Smooth muscle cell (in vitro differentiated cells): ENCODE results near the gene DNAJC5. TPM values are rescaled to one million over a fixed set of nuclear protein-coding genes. Genes with fewer than 3 reads are reported as not detected.
"Not testable (repeated sequence)": the region's sequence is repeated elsewhere in the genome, so short reads cannot be mapped to it uniquely, and the experiment has no call there.

Experiments
- DNase-seq: peaks from one replicate; lab custom pipeline; 2025; ENCODE audit not compliant: unreplicated experiment; lab: John Stamatoyannopoulos, UW
- H2AFZ ChIP-seq: fragments of 200-600 bp; sonication (generic); 2 replicates; pipeline ENCODE4 v1.6.0; 2016; ENCODE audit warnings: antibody characterized with exemption, low read depth, mild to moderate bottlenecking
- H3F3A ChIP-seq: fragments of 200-600 bp; sonication (generic); 2 replicates; pipeline ENCODE4 v1.6.0; 2017; ENCODE audit warnings: antibody characterized with exemption, low read depth
- H3K27ac ChIP-seq: fragments of 200-600 bp; sonication (generic); 2 replicates; pipeline ENCODE4 v1.5.1; 2016; ENCODE audit warnings: low read depth, mild to moderate bottlenecking
- H3K27me3 ChIP-seq: fragments of 200-600 bp; sonication (generic); 2 replicates; pipeline ENCODE4 v1.6.1; 2016; ENCODE audit warnings: low read depth, mild to moderate bottlenecking
- H3K36me3 ChIP-seq: fragments of 200-600 bp; sonication (generic); 2 replicates; pipeline ENCODE4 v1.5.1; 2016; ENCODE audit warnings: low read depth
- H3K4me1 ChIP-seq: fragments of 200-600 bp; sonication (generic); 2 replicates; pipeline ENCODE4 v1.5.1; 2016; ENCODE audit warnings: low read depth
- H3K4me2 ChIP-seq: fragments of 200-600 bp; sonication (generic); 2 replicates; pipeline ENCODE4 v1.6.0; 2016; ENCODE audit warnings: mild to moderate bottlenecking
- H3K4me3 ChIP-seq: fragments of 200-600 bp; sonication (generic); 2 replicates; pipeline ENCODE4 v1.5.1; 2016; ENCODE audit warnings: mild to moderate bottlenecking
- H3K79me2 ChIP-seq: fragments of 200-600 bp; sonication (generic); 2 replicates; pipeline ENCODE4 v1.6.0; 2016; ENCODE audit warnings: low read depth, mild to moderate bottlenecking
- H3K9ac ChIP-seq: fragments of 200-600 bp; sonication (generic); 2 replicates; pipeline ENCODE4 v1.6.0; 2016; ENCODE audit warnings: low read depth
- H3K9me3 ChIP-seq: fragments of 200-600 bp; sonication (generic); replicated peaks from 2 replicates; pipeline ENCODE4 v1.5.1; 2016; ENCODE audit warnings: low read depth
- H4K20me1 ChIP-seq: fragments of 200-600 bp; sonication (generic); 2 replicates; pipeline ENCODE4 v1.6.0; 2016; ENCODE audit warnings: low read depth
- WGBS: methylation state at CpG from one replicate; pipeline ENCODE4 v1.1.7; 2016; ENCODE audit warnings: low lambda C conversion rate; 5-methylcytosine and 5-hydroxymethylcytosine counted together
- polyA plus RNA-seq: library from polyadenylated mRNA; unstranded; fragments of >200 nt; fragmentation: Nextera tagmentation; extraction: Ambion mirVana; gene quantifications from 2 replicates; pipeline ENCODE4 v1.2.1, GENCODE V29; 2016
- total RNA-seq: library from RNA; depleted of rRNA; stranded (reverse); fragments of >200 nt; gene quantifications from 2 replicates; pipeline ENCODE4 v1.2.3, GENCODE V29; 2014
- TF ChIP-seq, protein P1 (sequence below): fragments of 200-600 bp; sonication (generic); IDR thresholded peaks from 2 replicates; pipeline ENCODE4 v1.5.1; 2017; ENCODE audit warnings: borderline replicate concordance, mild to moderate bottlenecking, antibody characterized with exemption; ENCODE audit not compliant: insufficient read depth, poor library complexity, severe bottlenecking

DNAJC5 gene
- total and polyA plus RNA-seq, 2 experiments from 2014 or later = 8.7 to 24.5 TPM

DNA sequence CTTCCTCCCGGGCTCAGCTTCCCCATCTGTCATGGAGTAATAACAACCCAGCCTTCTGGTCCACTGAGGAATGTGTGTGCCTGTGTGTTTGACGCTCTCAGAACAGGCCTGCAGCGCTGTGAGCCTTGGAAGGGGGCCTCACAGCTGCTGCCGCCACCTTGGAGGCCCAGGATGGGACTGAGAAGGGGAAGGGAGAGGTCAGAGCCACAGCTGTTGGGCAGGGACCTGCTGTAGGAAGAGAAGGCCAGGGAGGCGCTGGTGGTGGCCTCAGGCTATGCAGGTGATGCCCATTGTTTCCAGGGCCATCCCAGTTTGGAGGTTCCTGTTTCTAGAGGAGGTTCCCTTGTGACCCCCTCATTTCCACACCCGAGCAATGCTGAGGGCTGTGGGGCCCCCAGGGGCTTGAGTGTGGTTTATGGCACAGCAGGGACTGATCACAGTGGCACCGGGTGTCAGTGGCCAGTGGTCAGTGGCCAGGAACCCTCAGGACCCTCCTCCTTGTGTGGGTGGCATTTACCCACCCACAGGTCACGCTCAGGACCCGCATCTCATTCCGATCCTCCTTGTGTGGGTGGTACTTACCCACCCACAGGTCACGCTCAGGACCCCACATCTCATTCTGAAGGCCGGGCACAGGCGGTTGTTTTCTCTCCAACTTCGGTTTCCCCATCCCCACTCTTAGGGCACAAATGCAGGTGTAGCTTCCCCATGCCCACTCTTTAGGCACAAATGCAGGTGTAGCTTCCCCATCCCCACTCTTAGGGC, 15.8 kb upstream of the DNAJC5 start:
- peaks cover 10% of the 10 kb centered on the region for H3K36me3 ChIP-seq
- H3K79me2 ChIP-seq = peaks cover 48% of the 10 kb centered on the region
- no peaks in the 10 kb centered on the region for H3K27me3 ChIP-seq
- peaks cover 88% of the 10 kb centered on the region for H4K20me1 ChIP-seq
- 97% methylated on average over 14 of the region's 14 CpGs for WGBS
- H3K27ac ChIP-seq = no peak overlapping the region
- no peaks in the 10 kb centered on the region for H3F3A ChIP-seq
- no peak for DNase-seq
- no peak overlapping the region for H3K4me2 ChIP-seq
- H3K9me3 ChIP-seq = no peaks in the 10 kb centered on the region
- TF ChIP-seq, protein P1, sequence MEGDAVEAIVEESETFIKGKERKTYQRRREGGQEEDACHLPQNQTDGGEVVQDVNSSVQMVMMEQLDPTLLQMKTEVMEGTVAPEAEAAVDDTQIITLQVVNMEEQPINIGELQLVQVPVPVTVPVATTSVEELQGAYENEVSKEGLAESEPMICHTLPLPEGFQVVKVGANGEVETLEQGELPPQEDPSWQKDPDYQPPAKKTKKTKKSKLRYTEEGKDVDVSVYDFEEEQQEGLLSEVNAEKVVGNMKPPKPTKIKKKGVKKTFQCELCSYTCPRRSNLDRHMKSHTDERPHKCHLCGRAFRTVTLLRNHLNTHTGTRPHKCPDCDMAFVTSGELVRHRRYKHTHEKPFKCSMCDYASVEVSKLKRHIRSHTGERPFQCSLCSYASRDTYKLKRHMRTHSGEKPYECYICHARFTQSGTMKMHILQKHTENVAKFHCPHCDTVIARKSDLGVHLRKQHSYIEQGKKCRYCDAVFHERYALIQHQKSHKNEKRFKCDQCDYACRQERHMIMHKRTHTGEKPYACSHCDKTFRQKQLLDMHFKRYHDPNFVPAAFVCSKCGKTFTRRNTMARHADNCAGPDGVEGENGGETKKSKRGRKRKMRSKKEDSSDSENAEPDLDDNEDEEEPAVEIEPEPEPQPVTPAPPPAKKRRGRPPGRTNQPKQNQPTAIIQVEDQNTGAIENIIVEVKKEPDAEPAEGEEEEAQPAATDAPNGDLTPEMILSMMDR = no peak
- no peak overlapping the region for H3K4me3 ChIP-seq
- no peaks in the 10 kb centered on the region for H3K4me1 ChIP-seq
- H2AFZ ChIP-seq = no peak overlapping the region
- H3K9ac ChIP-seq = no peak overlapping the region

DNA sequence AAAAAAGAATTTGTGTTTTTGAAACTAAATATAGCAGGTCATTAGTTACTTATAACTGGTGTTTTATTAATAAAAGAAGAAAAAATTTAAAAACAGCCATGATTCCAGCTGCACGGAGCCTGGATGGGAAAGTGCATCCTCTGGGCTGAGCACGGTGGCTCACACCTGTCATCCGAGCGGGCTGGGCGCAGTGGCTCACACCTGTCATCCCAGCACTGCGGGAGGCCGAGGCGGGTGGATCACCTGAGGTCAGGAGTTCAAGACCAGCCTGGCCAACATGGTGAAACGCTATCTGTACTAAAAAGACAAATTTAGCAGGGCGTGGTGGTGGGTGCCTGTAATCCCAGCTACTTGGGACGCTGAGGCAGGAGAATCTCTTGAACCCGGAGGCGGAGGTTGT, 14.0 kb upstream of the DNAJC5 start:
- Histone ChIP-seq H4K20me1 (peaks cover 92% of the 10 kb centered on the region), H3K79me2 (peaks cover 32% of the 10 kb centered on the region)
- H2AFZ ChIP-seq, H3K9me3 ChIP-seq, H3K27me3 ChIP-seq, H3K9ac ChIP-seq, DNase-seq, H3F3A ChIP-seq, H3K36me3 ChIP-seq, H3K4me3 ChIP-seq, H3K4me2 ChIP-seq, H3K27ac ChIP-seq, H3K4me1 ChIP-seq: not testable (repeated sequence)
- 93% methylated on average over 13 of the region's 13 CpGs for WGBS

DNA sequence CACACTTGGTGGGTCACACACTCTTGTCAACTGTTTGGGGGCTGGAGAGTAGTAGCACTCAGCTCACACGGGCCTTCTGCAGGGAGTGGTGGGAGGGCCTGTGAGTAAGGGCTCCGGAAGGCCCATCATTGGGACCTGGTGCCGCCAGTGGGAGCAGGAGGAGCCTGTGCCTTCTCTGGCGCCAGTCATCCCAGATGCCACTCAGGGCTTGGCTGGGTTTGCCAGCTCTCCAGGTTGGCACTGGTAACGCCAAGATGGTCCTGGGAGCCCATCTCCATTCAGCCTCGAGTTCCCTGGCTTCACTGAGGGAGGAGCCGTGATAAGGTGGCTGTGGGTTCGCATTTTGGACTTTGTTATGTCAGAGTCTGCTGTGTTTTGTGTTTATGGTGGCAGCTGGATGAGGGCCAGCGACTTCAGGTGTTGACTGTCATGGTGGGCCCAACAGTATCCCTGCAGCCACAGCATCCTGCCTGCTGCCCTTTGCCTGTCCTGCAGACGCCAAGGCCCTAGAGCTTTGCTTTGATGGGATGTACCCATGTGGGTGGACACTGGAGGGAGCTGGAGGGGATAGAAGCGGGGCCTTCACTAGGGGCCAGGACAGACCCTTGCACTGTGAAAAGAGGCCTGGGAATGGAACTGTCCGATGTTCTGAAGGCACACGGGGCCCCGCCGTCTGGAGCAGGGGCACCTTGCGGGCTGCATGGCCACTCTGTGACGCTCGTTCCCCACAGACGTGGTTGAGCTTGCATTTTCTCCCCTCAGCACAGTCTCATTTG, 13.3 kb upstream of the DNAJC5 start:
- Histone ChIP-seq H3K4me1 (no peaks in the 10 kb centered on the region), H2AFZ (no peak overlapping the region), H3K4me2 (no peak overlapping the region), H3K9me3 (no peaks in the 10 kb centered on the region), H4K20me1 (peaks cover 90% of the 10 kb centered on the region), H3K27me3 (no peaks in the 10 kb centered on the region), H3F3A (no peaks in the 10 kb centered on the region), H3K27ac (no peak overlapping the region), H3K79me2 (peaks cover 24% of the 10 kb centered on the region), H3K36me3 (no peaks in the 10 kb centered on the region), H3K4me3 (no peak overlapping the region), H3K9ac (no peak overlapping the region)
- TF ChIP-seq, protein P1 = no peak
- 96% methylated on average over 19 of the region's 19 CpGs for WGBS
- no peak for DNase-seq
